Activated CD4-positive, alpha-beta T cell treated with anti-CD3 and anti-CD28 coated beads, Interleukin-2, Interleukin-4, amounts not matched to agents 100 ng/mL and 50 ng/mL, durations not matched to agents 16 hours and 8 hours (primary cell): ENCODE data around the gene NAA20.

ENCODE experiments used
- DNase-seq: peaks from one replicate; pipeline ENCODE4 v3.0.0-alpha.2; 2020; ENCODE audit warnings: low spot score

NAA20 gene

GRCh38 chr20:20019123-20019522, 2.0 kb downstream of the NAA20 start:
- DNase-seq: no peak

DNA sequence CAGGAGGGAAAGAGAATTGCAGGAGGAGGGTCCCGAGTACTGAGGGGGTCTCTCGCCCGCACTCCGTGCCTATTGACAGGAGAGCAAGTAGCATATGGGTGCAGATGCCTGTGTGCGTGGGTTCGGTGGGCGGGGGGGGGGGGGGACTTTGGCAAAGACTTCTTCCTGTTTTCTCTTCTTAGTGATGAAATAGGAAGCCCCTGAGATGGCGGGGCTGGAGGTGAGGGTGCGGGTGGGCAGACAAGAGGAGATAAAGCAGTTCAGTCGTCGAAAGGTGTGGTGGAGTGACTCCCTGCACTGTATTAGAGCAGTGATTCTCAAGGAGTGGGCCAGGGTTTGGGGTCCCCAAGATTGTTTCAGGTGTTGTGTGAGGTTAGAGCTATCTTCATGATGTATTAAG, 3.7 kb downstream of the NAA20 start:
- no peak for DNase-seq

DNA sequence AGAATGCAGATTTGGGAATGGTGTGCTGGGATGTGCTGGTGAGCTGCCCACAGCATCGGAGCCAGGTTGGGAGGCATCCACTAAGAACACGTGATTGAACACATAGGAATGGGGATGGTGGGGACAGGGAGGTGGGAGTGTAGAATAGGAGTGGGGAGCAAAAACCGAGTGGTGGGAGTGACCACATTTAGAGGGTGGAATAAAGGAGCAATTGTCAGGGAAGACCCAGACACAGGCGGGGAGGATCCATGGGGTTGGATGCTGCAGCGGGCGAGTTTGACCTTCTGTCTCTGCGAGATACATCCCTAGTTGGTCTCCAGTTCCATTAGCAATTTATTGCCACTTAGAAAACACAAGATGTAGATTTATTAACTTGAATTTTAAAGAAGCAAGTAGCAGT, 4.7 kb downstream of the NAA20 start:
- no peak for DNase-seq

DNA sequence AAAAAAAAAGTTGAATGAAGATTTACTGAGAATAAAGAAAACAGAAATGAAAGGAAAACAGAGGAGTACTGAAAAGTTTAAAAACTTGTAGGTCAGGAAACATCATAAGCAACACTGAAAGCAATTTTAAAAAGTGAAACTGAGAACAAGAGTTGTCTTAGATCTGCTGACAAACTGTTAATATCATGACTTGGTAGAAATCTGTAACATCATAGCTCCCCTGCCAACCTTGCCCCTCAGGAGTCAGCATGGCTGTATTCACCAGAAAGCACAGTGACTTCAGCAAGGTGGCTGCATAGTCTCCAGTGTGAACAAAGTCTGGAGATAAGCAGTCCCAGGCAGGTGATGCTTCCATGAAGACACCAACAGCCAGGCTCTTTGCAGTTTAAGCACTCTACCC, 5.3 kb downstream of the NAA20 start:
- peak; percentile 57 for DNase-seq

DNA sequence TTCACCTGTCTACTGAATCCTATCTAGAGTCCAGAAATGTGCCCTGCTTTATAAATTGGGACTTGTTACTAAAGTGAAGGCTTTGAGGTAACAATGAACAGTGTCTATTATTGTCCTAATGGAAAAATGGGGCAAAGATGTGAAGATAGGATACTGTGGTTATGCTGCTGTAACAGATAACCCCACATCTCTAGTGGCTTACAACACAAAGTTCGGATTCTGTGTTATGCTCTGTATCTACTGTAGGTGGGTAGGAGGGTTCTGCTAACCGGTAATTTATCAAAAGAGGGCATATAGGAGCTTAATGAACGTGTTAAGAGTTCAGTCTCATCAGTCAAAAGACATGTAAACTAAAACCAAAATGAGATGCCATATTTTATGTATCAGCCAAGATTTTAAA, 6.2 kb downstream of the NAA20 start:
- DNase-seq: no peak

DNA sequence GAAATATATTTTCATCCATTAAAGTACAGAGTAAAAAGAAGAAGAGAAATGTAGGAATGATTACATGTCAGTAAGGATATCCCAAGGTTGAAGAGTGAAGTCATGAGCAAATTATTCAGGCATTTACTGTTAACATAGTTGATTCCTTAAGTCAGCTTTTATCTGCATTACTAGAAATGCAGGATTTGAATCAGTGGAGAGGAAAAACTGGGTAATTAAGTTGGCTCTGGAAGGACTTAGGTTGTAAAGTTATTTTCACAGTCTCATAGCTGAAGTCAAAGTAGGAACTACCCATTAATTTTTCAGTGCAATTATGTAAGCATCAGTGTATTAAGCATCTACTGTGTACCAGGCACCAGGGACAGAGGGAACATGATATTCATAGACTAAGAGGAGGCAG, 7.8 kb downstream of the NAA20 start:
- DNase-seq: no peak

DNA sequence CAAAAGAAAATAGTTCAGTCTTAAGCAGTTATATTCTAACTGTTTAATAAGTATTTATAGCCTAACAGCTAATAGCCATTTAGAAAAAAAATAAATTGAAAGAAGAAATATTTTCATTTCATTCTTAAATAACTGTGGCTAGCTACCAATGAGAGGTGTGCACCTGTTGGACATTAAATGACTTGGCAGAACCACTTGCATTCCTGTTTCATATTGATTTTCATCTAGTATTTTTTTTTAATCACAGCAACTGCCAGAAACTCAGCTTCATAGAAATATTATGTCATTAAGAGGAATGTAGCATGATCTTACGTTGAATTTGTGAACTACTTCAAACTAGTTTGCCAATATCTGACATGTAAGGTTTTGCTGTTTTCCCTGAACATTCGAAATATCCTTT, 10.1 kb downstream of the NAA20 start:
- DNase-seq: no peak

DNA sequence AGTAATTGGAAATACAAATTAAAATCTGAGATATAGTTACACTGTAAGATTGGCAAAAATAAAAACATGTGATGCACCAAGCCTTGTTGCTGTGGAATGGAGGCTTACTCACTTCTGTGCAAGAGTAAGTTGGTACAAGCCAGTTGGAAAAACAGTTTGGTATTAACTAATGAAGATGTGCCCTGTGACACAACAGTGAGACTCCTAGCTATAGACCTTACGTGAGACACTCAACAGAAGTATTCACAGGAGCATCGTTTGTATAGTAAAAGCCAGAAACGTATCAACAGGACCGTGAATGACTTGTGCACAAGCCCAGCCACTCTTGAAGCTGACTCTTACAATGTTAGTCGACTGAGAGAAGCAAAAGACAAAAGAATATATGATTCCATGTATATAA, 14.6 kb downstream of the NAA20 start:
- DNase-seq: no peak

DNA sequence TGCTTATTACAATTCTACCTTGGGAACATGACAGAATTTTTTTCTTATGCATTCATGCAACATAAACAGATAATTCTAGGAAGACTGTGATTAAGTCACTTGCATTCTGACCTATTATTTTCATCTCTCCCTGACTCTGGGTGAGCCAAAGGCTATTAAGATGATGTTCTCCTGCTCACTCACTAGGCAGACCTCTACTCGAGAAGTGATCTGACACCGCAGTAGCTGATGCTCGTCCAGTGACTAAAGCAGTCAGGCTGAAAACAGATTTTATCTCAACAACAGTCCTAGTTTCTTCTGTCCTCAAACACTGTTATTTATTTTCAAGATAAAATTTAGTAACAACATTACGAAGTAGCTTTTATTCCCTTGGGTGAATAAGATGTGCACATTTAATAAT, 17.3 kb downstream of the NAA20 start:
- no peak for DNase-seq

DNA sequence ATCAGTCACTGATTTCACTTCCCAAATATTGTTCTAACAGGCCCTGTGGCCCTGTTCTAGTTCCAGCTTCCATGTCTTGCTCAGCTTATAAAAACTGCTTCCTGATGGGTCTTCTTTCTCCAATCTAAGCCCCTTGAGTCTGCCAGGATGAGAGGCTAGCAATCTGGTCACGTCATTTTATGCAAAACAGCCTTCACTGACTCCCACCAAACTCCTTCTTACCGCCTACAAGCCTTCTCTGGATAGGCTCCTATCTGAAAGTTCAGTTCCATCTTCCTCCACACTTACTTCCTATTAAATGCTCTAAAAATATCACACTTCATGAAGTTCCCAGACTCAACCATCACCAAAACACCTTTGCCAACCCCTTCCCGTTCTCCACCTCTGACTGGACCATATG, 19.6 kb downstream of the NAA20 start:
- DNase-seq: no peak

DNA sequence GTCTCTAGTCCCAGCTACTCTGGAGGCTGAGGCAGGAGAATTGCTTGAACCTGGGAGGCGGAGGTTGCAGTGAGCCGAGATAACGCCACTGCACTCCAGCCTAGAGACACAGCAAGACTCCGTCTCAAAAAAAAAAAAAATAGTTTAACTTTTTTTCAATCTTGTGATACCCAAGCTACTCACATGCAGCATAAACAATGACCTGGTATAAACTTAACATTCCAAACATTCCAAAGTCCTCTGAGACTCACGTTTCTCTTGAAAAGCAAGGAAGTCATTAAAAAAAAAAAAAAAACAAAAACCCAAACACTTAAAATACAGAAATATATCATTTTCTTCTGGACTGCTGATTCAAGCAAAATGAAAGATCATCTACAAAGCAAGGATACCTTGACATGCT, 20.8 kb downstream of the NAA20 start:
- no peak for DNase-seq

GRCh38 chr20:20038586-20038985, 21.4 kb downstream of the NAA20 start:
- no peak for DNase-seq

- no peak for DNase-seq
Observed at GRCh38 chr20:20039752-20040387, 22.7 kb downstream of the NAA20 start.

DNA sequence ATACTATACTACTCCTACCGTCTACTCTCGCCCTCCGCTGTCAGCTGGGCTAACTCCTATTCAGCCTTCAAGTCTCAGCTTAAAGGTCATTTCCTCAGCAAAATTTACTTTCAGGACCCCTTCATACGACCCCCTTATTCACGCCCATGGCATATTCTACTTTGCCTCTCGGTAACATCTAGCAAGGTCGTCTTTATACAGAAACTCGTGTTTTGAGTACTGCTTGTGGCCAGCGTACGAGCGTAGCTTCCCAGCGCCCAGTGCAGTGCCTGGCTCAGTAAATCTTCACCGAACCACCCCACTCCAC, 34.6 kb downstream of the NAA20 start:
- no peak for DNase-seq

GRCh38 chr20:20052074-20052970, 35.2 kb downstream of the NAA20 start, which contains the start of the genes CFAP61 and CRNKL1:
TSS of gene CFAP61 (plus strand) at chr20:20052532. CDS start at chr20:20056654, 4,122 bp downstream.
TSS of gene CRNKL1 (minus strand) at chr20:20052466. CDS start at chr20:20052342, 124 bp downstream.
- peak; percentile 99 for DNase-seq

DNA sequence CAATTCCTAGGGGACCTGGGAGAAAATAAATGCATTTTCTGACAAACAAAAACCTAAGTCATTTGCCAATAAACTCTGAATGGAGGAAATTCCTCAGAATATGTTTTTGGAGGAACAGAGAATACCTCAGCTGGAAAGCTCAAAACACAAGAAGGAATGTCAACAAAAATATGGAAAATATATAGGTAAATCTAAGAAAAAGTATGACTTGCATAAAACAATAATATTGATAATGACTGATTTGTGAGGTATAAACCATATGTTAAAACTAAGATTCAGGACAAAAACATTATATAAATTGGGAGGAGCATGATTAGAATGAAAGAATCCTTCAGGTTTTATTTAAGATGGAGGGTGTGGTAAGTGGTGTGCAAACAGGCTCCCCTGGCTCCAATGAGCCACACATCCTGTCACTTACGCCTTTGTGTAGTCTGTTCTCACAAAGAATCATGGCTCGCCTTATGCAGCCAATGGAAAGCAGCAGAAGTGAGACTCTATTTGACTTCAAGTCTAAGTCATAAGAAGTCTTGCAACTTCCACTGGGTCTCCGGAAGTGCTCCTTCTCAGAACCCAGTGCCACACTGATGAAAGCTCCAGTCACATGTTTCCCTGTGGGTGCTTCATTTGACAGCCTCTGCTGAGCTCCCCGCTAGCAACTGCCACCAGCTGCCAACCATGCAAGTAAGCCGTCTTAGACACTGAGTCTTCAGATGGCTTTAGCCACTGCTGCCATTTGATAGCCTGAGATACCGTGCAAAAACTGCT, 43.3 kb downstream of the NAA20 start:
- no peak for DNase-seq

GRCh38 chr20:20063941-20064702, 47.0 kb downstream of the NAA20 start:
- no peak for DNase-seq

DNA sequence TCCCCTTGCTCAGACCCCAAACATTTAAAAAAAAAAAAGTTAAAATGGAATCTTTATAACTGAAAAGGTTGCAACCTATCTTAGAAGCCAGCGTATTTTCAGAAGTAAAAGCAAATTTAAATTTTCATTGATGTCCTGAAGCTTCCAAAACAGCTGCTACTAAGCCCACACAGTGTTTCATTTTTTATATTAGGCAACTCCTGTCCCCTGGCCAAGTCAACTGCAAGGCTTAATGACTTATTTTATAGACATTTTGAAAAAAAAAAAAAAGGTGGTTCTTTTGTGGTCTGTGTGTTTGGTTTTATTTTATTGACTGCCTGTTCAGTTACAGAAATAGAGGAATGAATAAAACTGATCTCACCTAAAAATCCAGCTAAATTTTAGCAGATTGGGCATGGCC, 48.2 kb downstream of the NAA20 start:
- no peak for DNase-seq

GRCh38 chr20:20070871-20071726, 53.9 kb downstream of the NAA20 start:
- no peak for DNase-seq

- DNase-seq: no peak
Observed at GRCh38 chr20:20073801-20074371, 56.7 kb downstream of the NAA20 start.

GRCh38 chr20:20075032-20075431, 57.9 kb downstream of the NAA20 start:
- no peak for DNase-seq
